NT2/D1 (cell line): Measurements from ENCODE around the gene GORASP1.

ENCODE experiments used
- SUZ12 ChIP-seq: IDR thresholded peaks from 2 replicates; pipeline ENCODE4 v1.6.1; 2011; ENCODE audit not compliant: insufficient read length, insufficient read depth; ENCODE audit errors: extremely low read depth
- YY1 ChIP-seq: IDR thresholded peaks from 2 replicates; pipeline ENCODE4 v1.6.1; 2011; ENCODE audit not compliant: insufficient read length, insufficient read depth
- ZNF274 ChIP-seq: IDR thresholded peaks from 2 replicates; pipeline ENCODE4 v1.6.1; 2011; ENCODE audit warnings: mild to moderate bottlenecking, low read depth, low read length

GRCh38 chr3:39052583-39052982 lies 54.8 kb downstream of the GORASP1 start:
- TF ChIP-seq ZNF274 (no peak), YY1 (no peak), SUZ12 (no peak)
